SU-DHL-6 (cell line): ENCODE data around the gene KLHL12.

Experiments used
- CTCF ChIP-seq: fragments of 200-600 bp; sonication (generic); IDR thresholded peaks from one replicate; pipeline ENCODE4 v1.5.1; 2017; ENCODE audit warnings: antibody characterized with exemption, mild to moderate bottlenecking, low read length, moderate library complexity; ENCODE audit not compliant: insufficient read depth, poor library complexity, severe bottlenecking
- EZH2phosphoT487 ChIP-seq: fragments of 200-600 bp; sonication (generic), shearing (Covaris generic); conservative IDR thresholded peaks from 2 replicates; pipeline ENCODE4 v1.6.1; 2018; ENCODE audit warnings: mild to moderate bottlenecking, antibody characterized with exemption, low read length, moderate library complexity, mixed read lengths

- TF ChIP-seq CTCF (no peak), EZH2phosphoT487 (no peak)
These were observed 30.9 kb upstream of the KLHL12 start, which contains the start of gene ADIPOR1 for GRCh38 chr1:202957733-202958543.
